Vagina (tissue), 2 donors: ENCODE measurements around the gene NPAS2.

ENCODE experiments used
- POLR2A ChIP-seq, 2 donors: fragments of 450-650 bp; IDR thresholded peaks; one replicate each; pipeline ENCODE4 v1.6.1; 2017; ENCODE audit warnings: antibody characterized with exemption in 2 of 2, mild to moderate bottlenecking in 2 of 2, moderate library complexity in 2 of 2
- POLR2AphosphoS5 ChIP-seq, 2 donors: sonication (generic); formaldehyde crosslinking; IDR thresholded peaks; one replicate each; pipeline ENCODE4 v1.9.0; 2017; ENCODE audit warnings: antibody characterized with exemption in 2 of 2, mild to moderate bottlenecking in 2 of 2, low read depth in 1 of 2; ENCODE audit not compliant: insufficient read depth in 1 of 2
- TF ChIP-seq, protein P1 (sequence below), 3 experiments: fragments of 450-650 bp in 2 of 3; fragments of 200-600 bp in 1 of 3; sonication (generic) in 1 of 3; IDR thresholded peaks; one replicate each; pipeline ENCODE4 v1.5.1; 2017 to 2019; ENCODE audit warnings: antibody characterized with exemption in 3 of 3, mild to moderate bottlenecking in 2 of 3, moderate library complexity in 2 of 3

DNA sequence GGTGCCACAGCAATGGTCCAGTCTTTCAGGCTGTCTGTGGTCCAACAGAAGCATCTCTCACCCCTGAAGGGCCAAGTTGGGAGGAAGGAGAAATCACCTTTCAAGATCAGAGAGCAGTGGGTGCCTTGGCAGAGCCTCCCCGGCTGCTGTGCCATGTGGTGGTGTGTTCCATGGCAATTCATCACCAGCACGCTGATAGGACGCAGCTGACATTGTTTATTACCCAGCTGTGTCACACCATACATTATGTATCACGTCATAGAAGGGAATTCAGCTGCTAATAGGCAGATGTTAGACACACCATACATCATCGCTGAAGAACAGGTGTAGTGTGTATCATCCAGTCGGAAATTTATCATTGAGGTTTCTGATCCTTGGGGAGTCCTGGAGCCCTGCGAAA, 152.5 kb downstream of the NPAS2 start:
- no peak for TF ChIP-seq POLR2AphosphoS5 (IDR thresholded peaks at IDR 0.05; ENCODE audit: insufficient read depth in 1 of 2, low read depth in 1 of 2)
- TF ChIP-seq, protein P1, sequence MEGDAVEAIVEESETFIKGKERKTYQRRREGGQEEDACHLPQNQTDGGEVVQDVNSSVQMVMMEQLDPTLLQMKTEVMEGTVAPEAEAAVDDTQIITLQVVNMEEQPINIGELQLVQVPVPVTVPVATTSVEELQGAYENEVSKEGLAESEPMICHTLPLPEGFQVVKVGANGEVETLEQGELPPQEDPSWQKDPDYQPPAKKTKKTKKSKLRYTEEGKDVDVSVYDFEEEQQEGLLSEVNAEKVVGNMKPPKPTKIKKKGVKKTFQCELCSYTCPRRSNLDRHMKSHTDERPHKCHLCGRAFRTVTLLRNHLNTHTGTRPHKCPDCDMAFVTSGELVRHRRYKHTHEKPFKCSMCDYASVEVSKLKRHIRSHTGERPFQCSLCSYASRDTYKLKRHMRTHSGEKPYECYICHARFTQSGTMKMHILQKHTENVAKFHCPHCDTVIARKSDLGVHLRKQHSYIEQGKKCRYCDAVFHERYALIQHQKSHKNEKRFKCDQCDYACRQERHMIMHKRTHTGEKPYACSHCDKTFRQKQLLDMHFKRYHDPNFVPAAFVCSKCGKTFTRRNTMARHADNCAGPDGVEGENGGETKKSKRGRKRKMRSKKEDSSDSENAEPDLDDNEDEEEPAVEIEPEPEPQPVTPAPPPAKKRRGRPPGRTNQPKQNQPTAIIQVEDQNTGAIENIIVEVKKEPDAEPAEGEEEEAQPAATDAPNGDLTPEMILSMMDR (IDR thresholded peaks at IDR 0.05) = no peak
- TF ChIP-seq POLR2A (IDR thresholded peaks at IDR 0.05) = no peak
